Measurements from ENCODE around the gene GPC6.

The GPC6 gene

GRCh38 chr13:94431574-94431973 is 1205.0 kb downstream of the GPC6 start:
- DNase-seq (ENCODE audit: low read depth) = no peak
- TF ChIP-seq CTCF (IDR thresholded peaks at IDR 0.05; ENCODE audit: low read depth, low read length, missing control alignments) = no peak
- H3K4me3 ChIP-seq (ENCODE audit: low read depth, low read length) = no peak overlapping the region

DNA sequence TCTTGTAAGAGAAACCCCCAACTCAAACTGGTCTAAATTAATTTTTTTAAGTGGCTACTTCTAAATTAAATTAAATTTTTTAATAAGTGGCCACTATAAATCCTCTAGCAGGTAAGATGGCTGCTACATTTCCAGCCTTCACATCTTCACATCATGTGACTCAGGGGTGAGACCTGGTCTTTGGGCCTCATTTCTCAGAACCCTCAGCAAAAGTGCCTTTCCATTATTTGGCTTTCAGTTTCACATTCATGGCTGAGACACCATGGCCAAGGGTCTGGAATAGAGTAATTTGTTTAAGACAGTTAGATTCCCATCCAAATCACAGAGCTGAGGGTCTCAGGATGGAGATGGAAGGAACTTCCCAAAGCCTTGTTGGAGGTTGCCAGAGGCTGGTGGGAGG is 1205.4 kb downstream of the GPC6 start:
- no peak overlapping the region for H3K4me3 ChIP-seq (ENCODE audit: low read depth, low read length)
- DNase-seq (ENCODE audit: low read depth) = no peak
- no peak for TF ChIP-seq CTCF (IDR thresholded peaks at IDR 0.05; ENCODE audit: low read depth, low read length, missing control alignments)

GRCh38 chr13:94433055-94433961 is 1206.7 kb downstream of the GPC6 start:
- DNase-seq (ENCODE audit: low read depth) = no peak
- no peak for TF ChIP-seq CTCF (IDR thresholded peaks at IDR 0.05; ENCODE audit: low read depth, low read length, missing control alignments)
- no peak overlapping the region for H3K4me3 ChIP-seq (ENCODE audit: low read depth, low read length)

DNA sequence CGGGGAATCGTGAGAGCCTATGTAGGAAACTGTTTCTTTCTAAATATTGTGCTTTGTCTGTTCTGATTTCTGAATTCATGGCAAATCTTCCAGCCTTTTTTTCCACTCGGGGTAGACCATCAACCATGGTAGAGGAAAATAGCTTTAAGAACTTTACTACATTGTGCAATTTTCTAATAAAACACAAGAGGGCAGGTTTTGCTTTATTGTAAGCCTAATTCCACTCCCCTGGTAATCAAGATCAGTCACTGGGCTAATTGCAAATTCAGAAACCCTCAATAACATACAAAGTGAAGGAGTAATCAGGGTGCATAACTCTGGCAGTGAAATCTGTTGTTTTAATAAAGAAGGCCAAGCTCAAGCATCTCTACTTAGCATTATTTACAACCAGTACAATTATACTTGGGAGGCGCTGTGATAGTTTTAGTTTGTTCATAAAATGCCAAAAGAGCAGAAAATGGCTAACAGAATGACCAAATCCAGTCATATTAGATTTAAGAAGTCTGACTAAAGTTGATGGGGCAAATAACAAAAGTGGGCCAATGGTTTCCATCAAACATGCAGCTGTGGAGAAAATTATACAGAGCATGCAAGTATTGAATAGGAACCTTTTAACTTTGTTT is 1209.1 kb downstream of the GPC6 start:
- TF ChIP-seq CTCF (IDR thresholded peaks at IDR 0.05; ENCODE audit: low read depth, low read length, missing control alignments) = peak; percentile 50
- peak; percentile 21 for DNase-seq (ENCODE audit: low read depth)
- no peak overlapping the region for H3K4me3 ChIP-seq (ENCODE audit: low read depth, low read length)

DNA sequence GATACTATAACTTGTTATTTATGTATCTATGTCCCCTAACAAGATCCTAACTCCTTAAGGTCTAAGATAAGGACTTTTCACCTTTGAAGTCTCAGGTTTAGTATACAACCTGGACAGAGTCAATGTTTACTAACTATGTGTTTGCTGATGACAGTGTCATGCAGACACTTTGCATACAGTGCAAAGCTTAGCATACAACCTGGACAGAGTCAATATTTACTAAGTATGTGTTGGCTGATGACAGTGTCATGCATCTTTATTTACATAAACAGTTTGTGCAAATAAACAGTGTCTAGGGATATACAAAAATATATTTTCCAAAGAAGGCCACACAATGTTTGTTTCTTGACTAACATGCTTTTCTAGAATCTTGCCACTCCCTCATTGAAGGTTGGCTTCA is 1218.2 kb downstream of the GPC6 start:
- TF ChIP-seq CTCF (IDR thresholded peaks at IDR 0.05; ENCODE audit: low read depth, low read length, missing control alignments) = no peak
- no peak overlapping the region for H3K4me3 ChIP-seq (ENCODE audit: low read depth, low read length)
- DNase-seq (ENCODE audit: low read depth) = no peak

DNA sequence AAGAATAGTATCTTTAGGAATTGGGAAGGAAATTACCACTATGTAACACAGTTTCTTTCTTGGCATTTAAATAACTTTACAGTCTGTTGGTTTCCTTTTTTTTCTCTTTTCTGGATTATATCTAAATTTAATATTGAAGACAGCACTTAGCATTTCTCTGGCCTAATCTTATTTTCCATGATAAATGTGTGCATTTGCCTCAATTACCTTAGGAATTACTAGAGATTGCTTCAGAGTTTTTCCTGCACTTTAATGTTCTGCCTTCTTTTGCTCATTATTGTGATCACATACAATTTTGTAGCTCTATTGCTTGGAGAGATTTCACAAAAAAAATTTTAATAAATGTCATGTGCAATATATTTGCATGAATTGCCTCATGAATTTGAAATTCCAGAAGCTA is 1227.7 kb downstream of the GPC6 start:
- DNase-seq (ENCODE audit: low read depth) = no peak

More for the DNA sequence above, 1227.7 kb downstream of the GPC6 start:
- H3K4me3 ChIP-seq (ENCODE audit: low read depth, low read length) = no peak overlapping the region
- TF ChIP-seq CTCF (IDR thresholded peaks at IDR 0.05; ENCODE audit: low read depth, low read length, missing control alignments) = no peak

Measured in GM12864 (cell line).